HepG2 (cell line): ENCODE measurements around the gene NPB. TPM values are rescaled to one million over a fixed set of nuclear protein-coding genes. Genes with fewer than 3 reads are reported as not detected.
A peak's percentile ranks its signal among the peaks of the same experiment; 100 is the strongest.

Experiments
- ASH2L ChIP-seq: fragments of 300-600, 200-600 bp; sonication (generic); IDR thresholded peaks from 2 replicates; pipeline ENCODE4 v1.7.0; 2017; ENCODE audit warnings: low read depth, mild to moderate bottlenecking, moderate library complexity, mixed read lengths, low read length; ENCODE audit not compliant: insufficient read length
- ATAD3A ChIP-seq: sonication (generic); formaldehyde crosslinking; IDR thresholded peaks from 2 replicates; pipeline ENCODE4 v1.4.0; 2020; ENCODE audit warnings: missing genetic modification reagents
- CBX2 ChIP-seq, 2 experiments: fragments of 200-600 bp in 1 of 2; sonication (generic); formaldehyde crosslinking in 1 of 2; IDR thresholded peaks; 2 replicates each; pipeline versions ENCODE4 v1.7.0 to v1.8.1; 2018 to 2022; ENCODE audit warnings: low read depth in 2 of 2, low read length in 1 of 2, mild to moderate bottlenecking in 1 of 2, missing genetic modification reagents in 1 of 2
- ESRRA ChIP-seq: sonication (generic); formaldehyde crosslinking; IDR thresholded peaks from 2 replicates; pipeline ENCODE4 v1.5.1; 2020; ENCODE audit warnings: mild to moderate bottlenecking, low read depth, missing genetic modification reagents
- ETV5 ChIP-seq: IDR thresholded peaks from 2 replicates; pipeline ENCODE4 v1.6.1; 2018; ENCODE audit warnings: missing biosample characterization, missing genetic modification reagents, inconsistent platforms, borderline replicate concordance
- FLYWCH1 ChIP-seq: sonication (generic); formaldehyde crosslinking; IDR thresholded peaks from 2 replicates; pipeline ENCODE4 v1.8.1; 2023; ENCODE audit warnings: mild to moderate bottlenecking, missing genetic modification reagents
- GTF3A ChIP-seq: sonication (generic); formaldehyde crosslinking; conservative IDR thresholded peaks from 2 replicates; pipeline ENCODE4 v1.4.0; 2020; ENCODE audit warnings: mild to moderate bottlenecking, missing genetic modification reagents
- HNRNPL ChIP-seq: fragments of 200-400 bp; formaldehyde crosslinking; IDR thresholded peaks from 2 replicates; pipeline ENCODE4 v1.6.1; 2017; ENCODE audit warnings: mild to moderate bottlenecking, low read depth, low read length
- HOXA3 ChIP-seq: sonication (generic); formaldehyde crosslinking; IDR thresholded peaks from 2 replicates; pipeline ENCODE4 v1.5.0; 2020; ENCODE audit warnings: missing genetic modification reagents
- PHF8 ChIP-seq: sonication (generic); formaldehyde crosslinking; IDR thresholded peaks from 2 replicates; pipeline ENCODE4 v1.5.0; 2020; ENCODE audit warnings: missing genetic modification reagents
- SKI ChIP-seq: fragments of 450-650 bp; IDR thresholded peaks from one replicate; pipeline ENCODE4 v1.6.1; 2018; ENCODE audit warnings: mild to moderate bottlenecking; ENCODE audit not compliant: partially characterized antibody
- SP4 ChIP-seq: sonication (generic); formaldehyde crosslinking; IDR thresholded peaks from 2 replicates; pipeline ENCODE4 v1.8.1; 2023; ENCODE audit warnings: mild to moderate bottlenecking, missing genetic modification reagents
- SRSF4 ChIP-seq: fragments of 200-400 bp; formaldehyde crosslinking; IDR thresholded peaks from one replicate; pipeline ENCODE4 v1.6.1; 2018; ENCODE audit warnings: mild to moderate bottlenecking, low read depth, low read length, moderate library complexity; ENCODE audit not compliant: poor library complexity, severe bottlenecking
- STAG1 ChIP-seq: sonication (generic); formaldehyde crosslinking; IDR thresholded peaks from 2 replicates; pipeline ENCODE4 v1.4.0; 2020; ENCODE audit warnings: missing genetic modification reagents
- TAF1 ChIP-seq: sonication (generic); formaldehyde crosslinking; IDR thresholded peaks from 2 replicates; pipeline ENCODE4 v1.4.0; 2020; ENCODE audit warnings: missing genetic modification reagents
- TBL1XR1 ChIP-seq: fragments of 150-350 bp; IDR thresholded peaks from 2 replicates; pipeline ENCODE4 v1.6.1; 2014; ENCODE audit warnings: borderline replicate concordance, low read length; ENCODE audit not compliant: partially characterized antibody
- TEAD3 ChIP-seq: optimal IDR thresholded peaks from 2 replicates; pipeline ENCODE3; 2016; ENCODE audit warnings: borderline replicate concordance
- WIZ ChIP-seq: sonication (generic); formaldehyde crosslinking; IDR thresholded peaks from 2 replicates; pipeline ENCODE4 v1.5.1; 2020; ENCODE audit warnings: mild to moderate bottlenecking, missing genetic modification reagents
- ZBTB39 ChIP-seq: sonication (generic); formaldehyde crosslinking; IDR thresholded peaks from 2 replicates; pipeline ENCODE4 v1.5.0; 2020; ENCODE audit warnings: missing genetic modification reagents
- ZHX1 ChIP-seq: sonication (generic); formaldehyde crosslinking; IDR thresholded peaks from 2 replicates; pipeline ENCODE4 v1.8.1; 2022; ENCODE audit warnings: low read depth, mild to moderate bottlenecking, missing genetic modification reagents
- ZNF44 ChIP-seq: sonication (generic); formaldehyde crosslinking; IDR thresholded peaks from 2 replicates; pipeline ENCODE4 v1.5.1; 2020; ENCODE audit warnings: mild to moderate bottlenecking, missing genetic modification reagents
- ZNF558 ChIP-seq: sonication (generic); formaldehyde crosslinking; IDR thresholded peaks from 2 replicates; pipeline ENCODE4 v1.9.0; 2022; ENCODE audit warnings: mild to moderate bottlenecking, missing genetic modification reagents, borderline replicate concordance
- ZNF616 ChIP-seq: sonication (generic); formaldehyde crosslinking; IDR thresholded peaks from 2 replicates; pipeline ENCODE4 v1.5.0; 2020; ENCODE audit warnings: low read depth, mild to moderate bottlenecking, missing genetic modification reagents
- ZNF691 ChIP-seq: sonication (generic); formaldehyde crosslinking; IDR thresholded peaks from 2 replicates; pipeline ENCODE4 v1.4.0; 2020; ENCODE audit warnings: missing genetic modification reagents, low read depth, mild to moderate bottlenecking, borderline replicate concordance
- ZSCAN30 ChIP-seq: sonication (generic); formaldehyde crosslinking; IDR thresholded peaks from 2 replicates; pipeline ENCODE4 v1.5.0; 2020; ENCODE audit warnings: mild to moderate bottlenecking, missing genetic modification reagents
- polyA plus RNA-seq, 8 experiments: library from polyadenylated mRNA; depleted of rRNA in 3 of 8; stranded (reverse) in 7 of 8; unstranded in 1 of 8; fragments of >200 nt; fragmentation: Illumina TruSeq in 4 of 8; extraction: Trizol in 4 of 8; gene quantifications; 2 replicates each; pipeline versions ENCODE4 v1.2.1 to v1.2.3, GENCODE V29; 2011 to 2016; ENCODE audit warnings: low read depth in 4 of 8, missing spikeins in 1 of 8, mixed read lengths in 1 of 8; ENCODE audit not compliant: insufficient read depth in 1 of 8
- total RNA-seq, 5 experiments: library from RNA; depleted of rRNA; stranded (reverse); fragments of >200 nt; fragmentation: Illumina TruSeq; extraction: Trizol; gene quantifications; 2 replicates each; pipeline ENCODE4 v1.2.3, GENCODE V29; 2016; ENCODE audit warnings: low read depth in 1 of 5

The NPB gene
- total and polyA plus RNA-seq, 2 of the 13 experiments (the other 11 are each of a cell fraction or from before 2014, with no cell fraction given): 0.11 to 0.93 TPM

GRCh38 chr17:81928544-81929252 is 26.7 kb downstream of the NPB start (continued):
- TF ChIP-seq ZNF558 (0 out of 2 replicates have a peak, but pooled peaks have one; percentile 33), GTF3A (CRISPR knock-in tag) (no peak), ZSCAN30 (no peak), PHF8 (CRISPR knock-in tag) (0 out of 2 replicates have a peak, but pooled peaks have one; percentile 37), HNRNPL (peak; percentile 81; the same call in 1 of the 2 replicates), HOXA3 (no peak), WIZ (CRISPR knock-in tag) (no peak), TEAD3 (CRISPR knock-in tag) (peak; percentile 21), STAG1 (no peak), ATAD3A (CRISPR knock-in tag) (0 out of 2 replicates have a peak, but pooled peaks have one; percentile 14), TAF1 (CRISPR knock-in tag) (peak; percentile 44), ZBTB39 (CRISPR knock-in tag) (peak; percentile 21; the same call in 1 of the 2 replicates), ETV5 (CRISPR knock-in tag) (peak; percentile 21; the same call in 1 of the 2 replicates), ZNF44 (0 out of 2 replicates have a peak, but pooled peaks have one; percentile 44), SP4 (0 out of 2 replicates have a peak, but pooled peaks have one; percentile 17), ZNF691 (CRISPR knock-in tag) (peak; percentile 25; the same call in 1 of the 2 replicates), CBX2 (IDR thresholded peaks at IDR 0.05; ENCODE audit: low read depth, low read length) (no peak), CBX2 (CRISPR knock-in tag; IDR thresholded peaks at IDR 0.05; ENCODE audit: low read depth) (no peak), ESRRA (CRISPR knock-in tag) (0 out of 2 replicates have a peak, but pooled peaks have one; percentile 18), ASH2L (no peak), SRSF4 (no peak), TBL1XR1 (no peak), ZHX1 (CRISPR knock-in tag) (peak; percentile 59; the same call in 1 of the 2 replicates), SKI (no peak), ZNF616 (CRISPR knock-in tag) (no peak), FLYWCH1 (CRISPR knock-in tag) (no peak)
